Ishikawa (cell line): Measurements from ENCODE around the gene MYO5B.

Experiments used
- CEBPB ChIP-seq: IDR thresholded peaks from 2 replicates; pipeline ENCODE4 v1.6.1; 2012
- CREB1 ChIP-seq: IDR thresholded peaks from 2 replicates; pipeline ENCODE4 v1.6.1; 2012; ENCODE audit warnings: low read depth
- EGR1 ChIP-seq: IDR thresholded peaks from 2 replicates; pipeline ENCODE4 v1.6.1; 2012
- EP300 ChIP-seq: IDR thresholded peaks from 2 replicates; pipeline ENCODE4 v1.6.1; 2012; ENCODE audit warnings: borderline replicate concordance
- NFIC ChIP-seq: IDR thresholded peaks from 2 replicates; pipeline ENCODE4 v1.6.1; 2012

GRCh38 chr18:50195689-50196088, 742 bp upstream of the MYO5B start:
- TF ChIP-seq CEBPB, result no peak
- TF ChIP-seq EP300, result no peak
- TF ChIP-seq NFIC, result no peak
- TF ChIP-seq EGR1, result no peak
- TF ChIP-seq CREB1, result no peak
